Transverse colon (tissue), 4 donors: Measurements from ENCODE around the gene PDCL3. TPM values are rescaled to one million over a fixed set of nuclear protein-coding genes. Genes with fewer than 3 reads are reported as not detected.

ENCODE experiments used
- DNase-seq: peaks from one replicate; pipeline ENCODE4 v3.0.0-alpha.2; 2019
- H3K27ac ChIP-seq, 4 donors: fragments of 200-600 bp; sonication (generic); 2 replicates each; pipeline ENCODE4 v1.5.1; 2016 to 2018; ENCODE audit warnings: inconsistent platforms in 4 of 4
- H3K27me3 ChIP-seq: fragments of 200-600 bp; sonication (generic); 2 replicates; pipeline ENCODE4 v1.5.1; 2017; ENCODE audit warnings: inconsistent platforms
- H3K36me3 ChIP-seq, 4 donors: fragments of 200-600 bp; sonication (generic); 2 replicates each; pipeline ENCODE4 v1.5.1; 2017 to 2019; ENCODE audit warnings: inconsistent platforms in 4 of 4
- H3K4me1 ChIP-seq, 4 donors: fragments of 200-600 bp; sonication (generic); 2 replicates each; pipeline ENCODE4 v1.5.1; 2017 to 2020; ENCODE audit warnings: inconsistent platforms in 4 of 4
- H3K4me3 ChIP-seq, 4 donors: fragments of 200-600 bp; sonication (generic); 1 replicate in 1 of 4; 2 replicates in 3 of 4; pipeline versions ENCODE4 v1.5.1 to v1.6.1; 2017 to 2019; ENCODE audit warnings: inconsistent platforms in 4 of 4
- H3K9me3 ChIP-seq, 2 donors: fragments of 200-600 bp; sonication (generic); 2 replicates each; pipeline ENCODE4 v1.5.1; 2017 to 2019; ENCODE audit warnings: inconsistent platforms in 2 of 2
- EP300 ChIP-seq: sonication (generic); formaldehyde crosslinking; IDR thresholded peaks from one replicate; pipeline ENCODE4 v1.6.1; 2017; ENCODE audit warnings: antibody characterized with exemption, low read depth
- POLR2A ChIP-seq: fragments of 450-650 bp; IDR thresholded peaks from one replicate; pipeline ENCODE4 v1.6.1; 2016; ENCODE audit warnings: antibody characterized with exemption, mild to moderate bottlenecking, moderate library complexity
- POLR2AphosphoS5 ChIP-seq, 3 donors: sonication (generic); formaldehyde crosslinking; IDR thresholded peaks; one replicate each; pipeline ENCODE4 v1.6.1; 2016; ENCODE audit warnings: antibody characterized with exemption in 3 of 3
- WGBS, 2 donors: methylation state at CpG; one replicate each; pipeline ENCODE4 v1.1.5; 2018; ENCODE audit warnings: low coverage in 1 of 2; 5-methylcytosine and 5-hydroxymethylcytosine counted together
- in situ Hi-C, 4 donors: fragments of 200-750 bp; cut with MboI; loops; one replicate each; pipeline versions ENCODE4 v1.15.0 to v1.15.1; 2017; ENCODE audit warnings: low sequenced_read_pairs in 3 of 4, low pct_ligation_motif_present in 1 of 4, low pct_unique_long_range_greater_than_20kb in 1 of 4
- intact Hi-C: fragments of 100-400 bp; cut with DNase I; formaldehyde crosslinking; loops from one replicate; pipeline ENCODE4 v1.15.1; 2023; ENCODE audit warnings: low total_unique reads
- total RNA-seq, 4 donors: library from RNA; depleted of rRNA; stranded (reverse); fragments of >200 nt; gene quantifications; one replicate each; pipeline ENCODE4 v1.1.0, GENCODE V29; 2016
- TF ChIP-seq, protein P1 (sequence below), 5 experiments: fragments of 200-600 bp in 3 of 5; fragments of 450-650 bp in 2 of 5; sonication (generic) in 3 of 5; IDR thresholded peaks; 1 replicate in 2 of 5; 2 replicates in 3 of 5; pipeline ENCODE4 v1.5.1; 2016 to 2017; ENCODE audit warnings: antibody characterized with exemption in 5 of 5, inconsistent platforms in 3 of 5, mild to moderate bottlenecking in 2 of 5, moderate library complexity in 1 of 5

Gene PDCL3
- total RNA-seq, 4 donors from 2014 or later, result 2.2 to 17.3 (median 15.8) TPM; not detected in 1

DNA sequence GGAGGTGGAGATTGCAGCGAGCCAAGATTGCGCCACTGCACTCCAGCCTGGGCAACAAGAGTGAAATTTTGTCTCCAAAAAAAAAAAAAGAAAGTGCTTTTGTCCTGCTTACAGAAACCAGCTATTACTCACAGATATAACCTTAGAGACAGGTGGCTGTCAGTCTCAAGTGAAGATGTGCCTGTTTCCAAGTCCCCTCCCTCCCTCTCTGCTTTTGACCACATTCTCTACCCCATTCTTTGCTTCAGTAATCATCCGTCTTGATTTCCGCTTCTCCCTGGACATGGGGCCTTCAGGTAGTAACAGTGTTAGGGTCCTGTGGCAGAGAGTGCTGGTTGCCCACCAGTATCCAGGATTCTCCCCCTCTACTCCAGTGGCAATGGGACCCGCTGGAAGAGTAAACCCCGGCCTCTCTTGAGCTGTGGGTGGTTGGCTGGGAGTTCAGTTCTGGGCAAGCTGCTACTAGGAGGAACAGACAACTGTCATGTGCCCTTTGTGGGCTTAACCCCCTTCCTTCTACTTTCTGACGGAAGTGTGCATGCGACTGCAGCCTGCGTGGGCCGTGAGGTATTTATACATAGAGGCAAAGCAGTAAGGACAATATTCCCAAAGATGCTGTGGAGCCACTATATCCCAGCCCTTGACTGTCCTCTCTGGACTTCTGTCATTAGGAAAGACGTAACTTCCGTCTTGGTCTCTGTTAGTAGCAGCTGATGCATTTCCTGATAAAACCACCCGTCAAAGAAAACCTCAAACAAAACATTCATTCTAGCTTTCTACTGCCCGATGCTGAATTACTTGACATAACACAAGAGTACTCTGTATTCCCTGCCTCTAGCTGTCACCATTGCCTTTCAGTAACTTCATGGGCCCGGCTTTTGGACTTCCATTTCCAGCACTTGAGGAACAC, 17.8 kb downstream of the PDCL3 start:
- intact Hi-C loops (no loop called here), in situ Hi-C loops (no loop called here)
- peaks cover 0 to 9% (median 0%) of the 10 kb centered on the region in 4 donors for H3K36me3 ChIP-seq
- H3K27ac ChIP-seq, result peak overlapping the region; percentile 16 to 68 (median 48)
- H3K4me3 ChIP-seq, result no peak overlapping the region
- TF ChIP-seq POLR2AphosphoS5 (IDR thresholded peaks at IDR 0.05) (peak in 1 of 3 donors; percentile 19), POLR2A (no peak)
- DNase-seq, result peak; percentile 40
- H3K9me3 ChIP-seq, result no peaks in the 10 kb centered on the region
- no peaks in the 10 kb centered on the region for H3K27me3 ChIP-seq
- WGBS, 2 donors, result 66 to 67% methylated on average over 9 to 15 of the region's 15 CpGs
- H3K4me1 ChIP-seq, result no peaks in the 10 kb centered on the region

DNA sequence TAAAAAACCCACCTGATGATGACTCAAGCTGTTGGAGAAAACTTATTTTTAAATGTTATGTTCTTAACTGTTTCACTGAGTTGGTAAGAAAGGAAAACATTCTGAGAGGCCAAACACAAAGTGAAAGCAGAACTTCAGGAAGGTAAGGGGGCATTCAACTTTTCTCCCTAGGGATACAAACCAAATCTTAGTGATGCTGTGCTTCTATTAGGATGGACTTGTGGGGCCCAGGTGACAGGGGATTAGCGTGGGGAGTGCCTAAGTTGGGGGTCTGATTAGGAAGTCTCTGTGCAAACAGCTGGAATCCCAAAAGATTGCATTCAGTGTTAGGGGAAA, 18.5 kb downstream of the PDCL3 start:
- no peak for DNase-seq
- peaks cover 0 to 9% (median 0%) of the 10 kb centered on the region in 4 donors for H3K36me3 ChIP-seq
- WGBS, 2 donors, result 61 to 80% methylated on average over 1 of the region's 1 CpG
- no peaks in the 10 kb centered on the region for H3K9me3 ChIP-seq
- TF ChIP-seq POLR2A (no peak), EP300 (no peak), POLR2AphosphoS5 (IDR thresholded peaks at IDR 0.05) (no peak)
- TF ChIP-seq, protein P1, sequence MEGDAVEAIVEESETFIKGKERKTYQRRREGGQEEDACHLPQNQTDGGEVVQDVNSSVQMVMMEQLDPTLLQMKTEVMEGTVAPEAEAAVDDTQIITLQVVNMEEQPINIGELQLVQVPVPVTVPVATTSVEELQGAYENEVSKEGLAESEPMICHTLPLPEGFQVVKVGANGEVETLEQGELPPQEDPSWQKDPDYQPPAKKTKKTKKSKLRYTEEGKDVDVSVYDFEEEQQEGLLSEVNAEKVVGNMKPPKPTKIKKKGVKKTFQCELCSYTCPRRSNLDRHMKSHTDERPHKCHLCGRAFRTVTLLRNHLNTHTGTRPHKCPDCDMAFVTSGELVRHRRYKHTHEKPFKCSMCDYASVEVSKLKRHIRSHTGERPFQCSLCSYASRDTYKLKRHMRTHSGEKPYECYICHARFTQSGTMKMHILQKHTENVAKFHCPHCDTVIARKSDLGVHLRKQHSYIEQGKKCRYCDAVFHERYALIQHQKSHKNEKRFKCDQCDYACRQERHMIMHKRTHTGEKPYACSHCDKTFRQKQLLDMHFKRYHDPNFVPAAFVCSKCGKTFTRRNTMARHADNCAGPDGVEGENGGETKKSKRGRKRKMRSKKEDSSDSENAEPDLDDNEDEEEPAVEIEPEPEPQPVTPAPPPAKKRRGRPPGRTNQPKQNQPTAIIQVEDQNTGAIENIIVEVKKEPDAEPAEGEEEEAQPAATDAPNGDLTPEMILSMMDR (IDR thresholded peaks at IDR 0.05), result no peak
- no peaks in the 10 kb centered on the region for H3K4me1 ChIP-seq
- peak overlapping the region; percentile 16 to 68 (median 48) for H3K27ac ChIP-seq
- no peaks in the 10 kb centered on the region for H3K27me3 ChIP-seq
- H3K4me3 ChIP-seq, result no peak overlapping the region
- intact Hi-C loops (no loop called here), in situ Hi-C loops (no loop called here)

DNA sequence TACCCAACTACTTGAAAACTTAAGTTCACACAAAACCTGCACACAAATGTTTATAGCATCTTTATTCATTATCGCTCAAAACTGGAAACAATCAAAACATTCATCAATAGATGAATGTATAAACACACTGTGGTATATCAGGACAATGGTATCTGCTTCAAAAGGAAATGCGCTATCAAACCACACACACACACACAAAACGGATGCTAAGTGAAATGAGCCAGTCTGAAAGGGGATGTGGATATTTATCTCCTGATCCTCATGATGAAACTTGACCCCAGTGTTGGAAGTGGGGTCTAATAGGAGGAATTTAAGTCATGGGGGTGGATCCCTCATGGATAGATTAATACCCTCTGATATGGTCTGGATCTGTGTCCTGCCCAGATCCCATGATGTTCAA, 22.0 kb downstream of the PDCL3 start:
- no peaks in the 10 kb centered on the region for H3K4me1 ChIP-seq
- no peaks in the 10 kb centered on the region for H3K36me3 ChIP-seq
- in situ Hi-C loops, result no loop called here
- WGBS, 2 donors, result 64 to 87% methylated on average over 3 of the region's 3 CpGs
- intact Hi-C loops, result no loop called here
- no peak overlapping the region for H3K27ac ChIP-seq
- no peak for TF ChIP-seq EP300
- no peak for TF ChIP-seq POLR2AphosphoS5 (IDR thresholded peaks at IDR 0.05)
- TF ChIP-seq, protein P1 (IDR thresholded peaks at IDR 0.05), result no peak
- TF ChIP-seq POLR2A, result no peak
- no peak for DNase-seq
- H3K4me3 ChIP-seq, result no peak overlapping the region
- no peaks in the 10 kb centered on the region for H3K9me3 ChIP-seq
- no peaks in the 10 kb centered on the region for H3K27me3 ChIP-seq

DNA sequence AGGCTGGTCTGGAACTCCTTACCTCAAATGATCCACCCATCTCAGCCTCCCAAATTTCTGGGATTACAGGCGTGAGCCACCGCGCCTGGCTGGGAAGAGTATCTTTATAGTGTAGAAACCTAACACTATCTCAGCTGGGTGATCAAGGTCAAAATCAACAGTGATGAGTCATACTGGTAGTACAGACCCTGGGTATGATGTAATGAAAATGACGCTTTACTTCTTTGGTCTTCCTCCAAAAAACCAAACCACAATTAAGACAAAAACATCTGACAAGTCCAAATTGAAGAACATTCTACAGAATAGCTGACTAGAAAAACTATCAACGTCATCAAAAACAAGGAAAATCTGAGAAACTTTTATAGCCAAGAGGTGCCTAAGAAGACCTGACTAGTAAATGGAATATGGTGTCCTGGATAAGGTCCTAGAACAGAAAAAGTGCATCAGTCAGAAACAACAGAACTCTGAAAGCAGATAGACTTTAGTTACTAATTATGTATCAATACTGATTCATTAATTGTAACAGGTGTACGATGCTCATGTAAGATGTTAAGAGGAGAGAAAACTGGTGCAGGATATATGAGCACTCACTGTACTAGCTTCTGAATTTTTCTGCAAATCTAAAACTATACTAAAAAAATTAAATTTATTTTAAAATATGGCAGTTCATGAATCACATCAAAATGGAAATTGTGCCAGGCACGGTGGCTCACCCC, 25.4 kb downstream of the PDCL3 start:
- Histone ChIP-seq H3K4me1 (no peaks in the 10 kb centered on the region), H3K9me3 (no peaks in the 10 kb centered on the region), H3K36me3 (no peaks in the 10 kb centered on the region), H3K27ac (no peak overlapping the region), H3K27me3 (no peaks in the 10 kb centered on the region), H3K4me3 (no peak overlapping the region)
- in situ Hi-C loops, result no loop called here
- no peak for DNase-seq
- intact Hi-C loops, result no loop called here
- TF ChIP-seq POLR2A, result no peak
- TF ChIP-seq, protein P1 (IDR thresholded peaks at IDR 0.05), result no peak
- no peak for TF ChIP-seq EP300
- TF ChIP-seq POLR2AphosphoS5 (IDR thresholded peaks at IDR 0.05), result no peak
- WGBS, 2 donors, result 57 to 60% methylated on average over 7 of the region's 7 CpGs
